Activated B cell treated with CpG ODN at 0.5 μM for 24 hours (primary cell): Measurements from ENCODE around the gene TMC4. TPM values are rescaled to one million over a fixed set of nuclear protein-coding genes. Genes with fewer than 3 reads are reported as not detected.
"Not testable (repeated sequence)": the region's sequence is repeated elsewhere in the genome, so short reads cannot be mapped to it uniquely, and the experiment has no call there.

ENCODE experiments used
- ATAC-seq: fragments of 200-7000 bp; cut with Tn5 transposase; one replicate; pipeline ENCODE4 v1.10.0; 2021; ENCODE audit warnings: low read depth, mild to moderate bottlenecking, moderate library complexity
- CTCF ChIA-PET: fragments of 350-600 bp; sonication (Branson Sonifier 250); formaldehyde crosslinking; loops from one replicate; lab custom pipeline; 2021; ENCODE audit warnings: antibody characterized with exemption; lab: Charles Lee
- POLR2A ChIA-PET: fragments of 350-600 bp; sonication (Branson Sonifier 250); formaldehyde crosslinking; loops from one replicate; lab custom pipeline; 2021; ENCODE audit warnings: antibody characterized with exemption; lab: Charles Lee
- DNase-seq: peaks from one replicate; pipeline ENCODE4 v3.0.0; 2022
- H3K27ac Mint-ChIP-seq: one replicate; pipeline ENCODE4 v1.8.0; 2020; ENCODE audit warnings: mixed read lengths
- H3K27me3 Mint-ChIP-seq: one replicate; pipeline ENCODE4 v1.8.0; 2021; ENCODE audit warnings: mixed read lengths
- H3K36me3 Mint-ChIP-seq: one replicate; pipeline ENCODE4 v1.8.0; 2021; ENCODE audit warnings: low read depth, mixed read lengths
- H3K4me1 Mint-ChIP-seq: one replicate; pipeline ENCODE4 v1.8.0; 2021; ENCODE audit warnings: mixed read lengths
- H3K4me3 Mint-ChIP-seq: one replicate; pipeline ENCODE4 v1.8.0; 2020; ENCODE audit warnings: mild to moderate bottlenecking, mixed read lengths
- H3K9me3 Mint-ChIP-seq: one replicate; pipeline ENCODE4 v1.8.0; 2020; ENCODE audit warnings: mixed read lengths
- intact Hi-C: fragments of 100-400 bp; cut with micrococcal nuclease; formaldehyde crosslinking; loops from one replicate; pipeline ENCODE4 v1.15.1; 2024
- total RNA-seq: library from RNA; stranded (reverse); gene quantifications from 2 replicates; pipeline ENCODE4 v1.2.3, GENCODE V29; 2022
- TF ChIP-seq, protein P1 (sequence below): fragments of 200-600 bp; IDR thresholded peaks from one replicate; pipeline ENCODE4 v1.8.0; 2022; ENCODE audit warnings: antibody characterized with exemption, mild to moderate bottlenecking

Gene TMC4
- total RNA-seq, 1 donor from 2014 or later, result not detected

DNA sequence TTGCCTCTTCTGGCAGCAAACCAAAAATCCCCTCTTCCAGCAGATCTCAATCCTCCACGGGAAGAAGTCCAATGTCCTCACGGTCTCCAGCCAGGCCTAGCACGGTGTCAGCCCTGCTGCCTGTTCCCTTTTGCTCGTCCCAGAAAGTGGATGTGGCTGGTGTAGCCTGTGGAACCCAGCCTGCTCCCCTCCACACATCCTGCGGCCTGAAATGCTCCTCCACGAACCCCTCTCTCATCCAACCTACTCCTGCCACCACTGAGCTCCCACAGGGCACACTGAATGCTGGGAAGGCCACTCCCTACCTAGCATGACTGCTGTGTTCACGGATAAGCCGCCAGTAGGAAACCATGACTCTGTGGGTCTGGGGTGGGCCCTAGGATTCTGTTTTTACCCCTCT lies 13.4 kb upstream of the TMC4 start:
- Mint-ChIP-seq H3K4me3 (no peak overlapping the region), H3K4me1 (peaks cover 21% of the 10 kb centered on the region), H3K27me3 (no peaks in the 10 kb centered on the region), H3K9me3 (no peaks in the 10 kb centered on the region), H3K27ac (no peak overlapping the region), H3K36me3 (peaks cover 16% of the 10 kb centered on the region)
- CTCF ChIA-PET, result no interaction called here
- POLR2A ChIA-PET, result interaction anchor here (7.7 kb wide), 1 partner anchor 14 kb away, joined by 244 read pairs; the partner anchor contains the start of gene RPS9
- ATAC-seq, result no peak
- DNase-seq, result no peak
- intact Hi-C loops, result no loop called here
- TF ChIP-seq, protein P1, sequence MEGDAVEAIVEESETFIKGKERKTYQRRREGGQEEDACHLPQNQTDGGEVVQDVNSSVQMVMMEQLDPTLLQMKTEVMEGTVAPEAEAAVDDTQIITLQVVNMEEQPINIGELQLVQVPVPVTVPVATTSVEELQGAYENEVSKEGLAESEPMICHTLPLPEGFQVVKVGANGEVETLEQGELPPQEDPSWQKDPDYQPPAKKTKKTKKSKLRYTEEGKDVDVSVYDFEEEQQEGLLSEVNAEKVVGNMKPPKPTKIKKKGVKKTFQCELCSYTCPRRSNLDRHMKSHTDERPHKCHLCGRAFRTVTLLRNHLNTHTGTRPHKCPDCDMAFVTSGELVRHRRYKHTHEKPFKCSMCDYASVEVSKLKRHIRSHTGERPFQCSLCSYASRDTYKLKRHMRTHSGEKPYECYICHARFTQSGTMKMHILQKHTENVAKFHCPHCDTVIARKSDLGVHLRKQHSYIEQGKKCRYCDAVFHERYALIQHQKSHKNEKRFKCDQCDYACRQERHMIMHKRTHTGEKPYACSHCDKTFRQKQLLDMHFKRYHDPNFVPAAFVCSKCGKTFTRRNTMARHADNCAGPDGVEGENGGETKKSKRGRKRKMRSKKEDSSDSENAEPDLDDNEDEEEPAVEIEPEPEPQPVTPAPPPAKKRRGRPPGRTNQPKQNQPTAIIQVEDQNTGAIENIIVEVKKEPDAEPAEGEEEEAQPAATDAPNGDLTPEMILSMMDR, result no peak

DNA sequence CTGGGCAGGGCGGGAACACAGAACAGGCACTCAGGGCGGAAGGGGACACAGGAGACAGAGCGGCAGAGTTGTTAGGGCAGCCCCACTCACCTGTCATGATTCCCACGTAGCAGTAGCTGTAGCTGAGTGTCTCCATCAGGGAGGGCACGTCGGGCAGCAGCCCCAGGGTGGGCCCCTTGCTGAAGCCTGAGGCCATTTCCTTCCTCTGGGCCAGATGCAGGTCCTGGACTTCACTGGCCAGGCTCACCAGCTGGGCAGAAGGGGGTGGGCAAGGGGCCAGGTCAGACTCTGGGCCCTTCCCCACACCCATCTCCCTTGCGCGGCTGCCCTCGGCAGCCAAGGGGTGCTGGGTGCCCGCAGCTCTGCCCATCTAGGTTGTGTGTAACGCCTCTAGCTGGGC lies 10.5 kb upstream of the TMC4 start:
- Mint-ChIP-seq H3K27me3 (no peaks in the 10 kb centered on the region), H3K4me3 (no peak overlapping the region), H3K36me3 (peaks cover 13% of the 10 kb centered on the region), H3K4me1 (peaks cover 12% of the 10 kb centered on the region), H3K27ac (no peak overlapping the region), H3K9me3 (no peaks in the 10 kb centered on the region)
- DNase-seq, result no peak
- CTCF ChIA-PET, result no interaction called here
- intact Hi-C loops, result no loop called here
- POLR2A ChIA-PET, result interaction anchor here (1.8 kb wide), 1 partner anchor 17 kb away, joined by 11 read pairs; the partner anchor contains the start of gene RPS9
- no peak for ATAC-seq
- TF ChIP-seq, protein P1, result no peak

DNA sequence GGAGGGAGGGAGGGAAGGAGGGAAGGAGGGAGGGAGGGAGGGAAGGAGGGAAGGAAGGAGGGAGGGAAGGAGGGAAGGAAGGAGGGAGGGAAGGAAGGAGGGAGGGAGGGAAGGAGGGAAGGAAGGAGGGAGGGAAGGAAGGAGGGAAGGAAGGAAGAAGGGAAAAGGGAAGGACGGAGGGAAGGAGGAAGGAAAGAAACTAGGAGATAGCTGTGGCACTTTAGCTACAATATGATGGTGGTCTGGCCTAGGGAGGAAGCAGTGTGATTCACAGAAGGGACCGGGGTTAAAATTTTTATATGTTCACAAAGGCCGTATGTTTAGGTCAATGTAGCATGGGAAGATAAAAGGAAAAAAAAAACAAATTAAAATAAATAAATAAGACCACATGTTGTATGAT lies 8.9 kb upstream of the TMC4 start:
- intact Hi-C loops, H3K9me3 Mint-ChIP-seq, H3K27me3 Mint-ChIP-seq, CTCF ChIA-PET, H3K4me1 Mint-ChIP-seq, H3K27ac Mint-ChIP-seq, DNase-seq, H3K4me3 Mint-ChIP-seq, ATAC-seq: not testable (repeated sequence)
- POLR2A ChIA-PET, result interaction anchor here (0.5 to 1.0 kb wide), 2 partner anchors 19 to 277 kb away, joined by 5 read pairs; partner anchors contain the start of gene RPS9
- peaks cover 17% of the 10 kb centered on the region for H3K36me3 Mint-ChIP-seq

DNA sequence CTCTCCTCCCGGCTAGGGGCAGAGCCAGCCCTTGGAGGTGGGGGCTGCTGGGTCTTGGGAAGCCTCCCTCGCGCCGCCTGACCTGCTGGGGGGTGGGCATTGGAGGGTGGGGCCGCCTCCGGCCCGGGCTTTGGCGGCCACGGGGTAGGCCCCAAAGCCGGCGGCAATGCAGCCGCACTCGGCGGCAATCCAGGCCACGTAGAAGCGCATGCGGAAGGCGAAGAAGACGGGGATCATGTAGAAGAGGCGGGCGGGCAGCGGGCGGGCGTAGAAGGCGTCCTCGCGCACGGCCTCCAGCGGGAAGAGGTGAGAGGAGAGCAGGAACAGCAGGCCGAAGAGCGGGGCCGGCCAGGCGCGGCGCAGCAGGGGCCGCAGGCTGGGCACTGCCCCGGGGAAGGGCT lies 7.7 kb upstream of the TMC4 start:
- Mint-ChIP-seq H3K36me3 (peaks cover 16% of the 10 kb centered on the region), H3K27me3 (no peaks in the 10 kb centered on the region), H3K4me1 (no peaks in the 10 kb centered on the region), H3K9me3 (no peaks in the 10 kb centered on the region), H3K27ac (no peak overlapping the region), H3K4me3 (no peak overlapping the region)
- no peak for ATAC-seq
- no peak for DNase-seq
- TF ChIP-seq, protein P1, result no peak
- CTCF ChIA-PET, result no interaction called here
- intact Hi-C loops, result no loop called here
- POLR2A ChIA-PET, result no interaction called here

DNA sequence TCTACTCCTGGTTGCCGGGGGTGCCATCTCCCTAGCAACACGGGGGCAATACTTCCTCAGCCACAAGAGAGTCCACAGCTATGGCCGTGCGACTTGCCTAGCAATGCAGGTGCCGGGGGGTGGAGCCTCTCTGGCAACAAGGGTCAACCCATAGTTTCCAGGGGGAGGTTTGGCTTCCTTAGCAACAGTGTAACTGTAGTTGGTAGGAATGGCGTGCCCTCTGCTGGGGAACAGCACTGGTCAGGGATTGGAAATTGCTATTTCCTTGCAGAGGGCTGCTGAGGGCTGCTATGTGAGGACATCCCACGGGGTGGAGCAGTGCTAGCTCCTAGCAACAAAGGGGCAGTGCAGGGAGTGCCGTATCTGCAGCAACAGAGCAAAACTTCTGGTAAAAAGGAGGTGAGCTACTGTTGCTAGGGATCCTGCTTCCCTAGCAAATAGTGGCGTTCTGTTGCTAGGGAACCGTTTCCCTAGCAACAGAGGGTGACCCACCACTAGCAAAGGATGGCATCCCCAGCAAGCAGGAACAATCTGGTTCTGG lies 7.0 kb upstream of the TMC4 start:
- ChIA-PET POLR2A (no interaction called here), CTCF (no interaction called here)
- no peaks in the 10 kb centered on the region for H3K27me3 Mint-ChIP-seq
- intact Hi-C loops, result no loop called here
- DNase-seq (no peak), ATAC-seq (peak; percentile 22)
- H3K36me3 Mint-ChIP-seq, result peaks cover 16% of the 10 kb centered on the region
- H3K9me3 Mint-ChIP-seq, result no peaks in the 10 kb centered on the region
- TF ChIP-seq, protein P1, result no peak
- no peak overlapping the region for H3K4me3 Mint-ChIP-seq
- H3K4me1 Mint-ChIP-seq, result peaks cover 2% of the 10 kb centered on the region
- no peak overlapping the region for H3K27ac Mint-ChIP-seq
